GM12878 (cell line): Measurements from ENCODE around the gene PPP1R11. TPM values are rescaled to one million over a fixed set of nuclear protein-coding genes. Genes with fewer than 3 reads are reported as not detected.

Source experiments
- ATAC-seq: fragments of 200-7000 bp; cut with Tn5 transposase; 3 replicates; pipeline ENCODE4 v1.9.1; 2020; ENCODE audit warnings: mild to moderate bottlenecking, moderate library complexity
- BruUV-seq: library from RNA; stranded (reverse); fragments of 400-500 nt; replicated peaks from 2 replicates; lab custom pipeline; 2021; lab: Mats Ljungman, UMichigan
- CTCF ChIA-PET: fragments of 300-600 bp; sonication (Branson Sonifier 250); formaldehyde crosslinking; extraction: SDS; loops from one replicate; lab custom pipeline; 2021; ENCODE audit warnings: inconsistent platforms; lab: Yijun Ruan, JAX
- POLR2A ChIA-PET: fragments of 350-600 bp; formaldehyde crosslinking; extraction: SDS; loops from one replicate; lab custom pipeline; 2021; ENCODE audit warnings: inconsistent platforms; lab: Charles Lee
- RAD21 ChIA-PET: fragments of 300-600 bp; sonication (Branson Sonifier 250); formaldehyde crosslinking; loops from one replicate; lab custom pipeline; 2023; ENCODE audit warnings: antibody characterized with exemption; ENCODE audit not compliant: unreplicated experiment; lab: Charles Lee
- SMC1A ChIA-PET: fragments of 300-600 bp; sonication (Branson Sonifier 250); formaldehyde crosslinking; loops from one replicate; lab custom pipeline; 2023; ENCODE audit not compliant: unreplicated experiment, uncharacterized antibody; lab: Charles Lee
- DNase-seq: peaks from one replicate; pipeline ENCODE4 v3.0.0-alpha.2; 2011; ENCODE audit warnings: low read depth, low spot score
- FAIRE-seq: peaks from 3 replicates; lab custom pipeline; 2011; peaks lifted over from hg19 to GRCh38; lab: Jason Lieb, UNC
- H2AFZ ChIP-seq: 2 replicates; pipeline ENCODE4 v1.6.0; 2011; ENCODE audit warnings: low read depth, low read length, control low read depth; ENCODE audit not compliant: control insufficient read depth
- H3K27ac ChIP-seq: 2 replicates; pipeline ENCODE4 v1.5.1; 2011; ENCODE audit warnings: control low read depth; ENCODE audit not compliant: control insufficient read depth, insufficient read depth
- H3K27me3 ChIP-seq, 2 experiments: replicated peaks in 1 of 2; 2 replicates each; pipeline versions ENCODE4 v1.6.0 to v1.6.1; 2011; ENCODE audit warnings: low read length in 1 of 2; ENCODE audit not compliant: control insufficient read depth in 2 of 2, insufficient read depth in 2 of 2
- H3K36me3 ChIP-seq, 2 experiments: 2 replicates each; pipeline ENCODE4 v1.5.1; 2011; ENCODE audit warnings: low read length in 1 of 2; ENCODE audit not compliant: control insufficient read depth in 2 of 2, insufficient read depth in 2 of 2
- H3K4me1 ChIP-seq: 2 replicates; pipeline ENCODE4 v1.6.1; 2011; ENCODE audit warnings: mild to moderate bottlenecking, low read length, moderate library complexity, mixed read lengths; ENCODE audit not compliant: control insufficient read depth, insufficient read depth
- H3K4me2 ChIP-seq: 2 replicates; pipeline ENCODE4 v1.6.0; 2011; ENCODE audit warnings: control low read depth; ENCODE audit not compliant: control insufficient read depth, insufficient read depth
- H3K4me3 ChIP-seq: fragments of 200-600 bp; sonication (generic); 2 replicates; pipeline ENCODE4 v1.5.1; 2016
- H3K79me2 ChIP-seq: 2 replicates; pipeline ENCODE4 v1.6.0; 2011; ENCODE audit warnings: low read length; ENCODE audit not compliant: control insufficient read depth, insufficient read depth
- H3K9ac ChIP-seq: 2 replicates; pipeline ENCODE4 v1.8.0; 2011; ENCODE audit warnings: low read length, control low read depth, mixed read lengths; ENCODE audit not compliant: control insufficient read depth, insufficient read depth
- H3K9me3 ChIP-seq: replicated peaks from 3 replicates; pipeline ENCODE4 v1.5.1; 2011; ENCODE audit warnings: mild to moderate bottlenecking, low read length; ENCODE audit not compliant: control insufficient read depth, insufficient read depth
- H4K20me1 ChIP-seq: 2 replicates; pipeline ENCODE4 v1.6.0; 2011; ENCODE audit not compliant: control insufficient read depth, insufficient read depth
- BCL3 ChIP-seq: IDR thresholded peaks from 2 replicates; pipeline ENCODE4 v1.6.1; 2011; ENCODE audit warnings: borderline replicate concordance, low read depth, mild to moderate bottlenecking, moderate library complexity, low read length; ENCODE audit not compliant: insufficient read depth, poor library complexity, severe bottlenecking
- CHD1 ChIP-seq: IDR thresholded peaks from 2 replicates; pipeline ENCODE4 v1.6.1; 2012; ENCODE audit warnings: low read depth, low read length, improper control_type of control experiment
- EED ChIP-seq: sonication (generic); IDR thresholded peaks from 2 replicates; pipeline ENCODE4 v1.6.1; 2016; ENCODE audit warnings: antibody characterized with exemption, low read depth
- RFX5 ChIP-seq: IDR thresholded peaks from 2 replicates; pipeline ENCODE4 v1.6.1; 2011; ENCODE audit warnings: low read depth, low read length, improper control_type of control experiment
- SREBF1 ChIP-seq: IDR thresholded peaks from 2 replicates; pipeline ENCODE4 v1.6.1; 2012; ENCODE audit warnings: mild to moderate bottlenecking, low read length
- SREBF2 ChIP-seq: IDR thresholded peaks from 2 replicates; pipeline ENCODE4 v1.6.1; 2012; ENCODE audit warnings: mild to moderate bottlenecking, low read length
- ZZZ3 ChIP-seq: IDR thresholded peaks from 2 replicates; pipeline ENCODE4 v1.6.1; 2011; ENCODE audit warnings: low read depth; ENCODE audit not compliant: control insufficient read depth, insufficient read length
- WGBS: methylation state at CpG from one replicate; pipeline ENCODE4 v1.1.6; 2016; ENCODE audit warnings: low lambda C conversion rate; ENCODE audit not compliant: insufficient replicate concordance, insufficient coverage; ENCODE audit errors: missing lambda C conversion rate; 5-methylcytosine and 5-hydroxymethylcytosine counted together
- in situ Hi-C: fragments of 300-500 bp; cut with MboI; formaldehyde crosslinking; loops from 9 replicates; pipeline ENCODE4 v1.14.3; 2018; ENCODE audit warnings: mixed read lengths
- intact Hi-C: fragments of 100-400 bp; cut with micrococcal nuclease; formaldehyde crosslinking; loops from one replicate; pipeline ENCODE4 v1.14.2; 2022; ENCODE audit not compliant: unreplicated experiment
- polyA plus RNA-seq, 11 experiments: library from polyadenylated mRNA; depleted of rRNA in 4 of 11; unstranded in 6 of 11; stranded (reverse) in 5 of 11; fragments of >200 nt; fragmentation: Nextera tagmentation in 4 of 11; fragmentation: Illumina TruSeq in 1 of 11; extraction: Ambion mirVana in 4 of 11; extraction: Trizol in 1 of 11; gene quantifications; 1 replicate in 1 of 11; 2 replicates in 10 of 11; pipeline versions ENCODE4 v1.2.1 to v1.2.3, GENCODE V29; 2011 to 2016; ENCODE audit warnings: inconsistent platforms in 2 of 11, missing spikeins in 2 of 11, low read depth in 1 of 11
- total RNA-seq, 4 experiments: library from RNA; depleted of rRNA in 3 of 4; stranded (reverse); fragments of >200 nt in 3 of 4; fragmentation: Illumina TruSeq in 1 of 4; extraction: Trizol in 1 of 4; gene quantifications; 2 replicates each; pipeline versions ENCODE4 v1.2.1 to v1.2.3, GENCODE V29; 2013 to 2021

Gene PPP1R11
- total and polyA plus RNA-seq, 10 of the 15 experiments (the other 5 are each of a cell fraction or from before 2014, with no cell fraction given) = 12.6 to 56.1 (median 33.5) TPM

DNA sequence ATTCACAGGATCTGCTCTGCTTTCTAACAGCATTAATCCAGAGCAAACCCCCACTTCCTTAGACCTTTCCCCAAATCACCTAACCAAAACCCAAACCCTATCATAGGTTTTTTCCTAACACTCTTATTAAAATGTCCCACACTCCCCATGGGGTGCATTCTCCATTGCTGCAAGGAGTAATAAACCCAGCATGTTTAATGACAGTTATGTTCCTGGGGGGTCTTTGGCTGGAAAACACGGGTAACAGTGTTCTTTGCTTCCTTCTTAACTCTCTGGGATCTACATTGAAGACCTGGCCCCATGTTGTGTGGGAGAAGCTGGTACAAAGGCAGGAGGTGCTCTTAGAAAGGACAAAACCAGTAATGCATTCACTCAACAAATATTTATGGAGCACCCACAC lies 29.8 kb downstream of the PPP1R11 start:
- ATAC-seq (no peak), FAIRE-seq (no peak), DNase-seq (no peak)
- Histone ChIP-seq H3K79me2 (no peaks in the 10 kb centered on the region), H3K36me3 (no peaks in the 10 kb centered on the region), H2AFZ (no peak overlapping the region), H3K4me2 (no peak overlapping the region), H3K9me3 (no peaks in the 10 kb centered on the region), H3K4me1 (peaks cover 12% of the 10 kb centered on the region), H3K27me3 (peaks cover 12 to 28% of the 10 kb centered on the region in 2 experiments), H3K27ac (no peak overlapping the region), H3K9ac (no peak overlapping the region), H4K20me1 (no peaks in the 10 kb centered on the region), H3K4me3 (no peak overlapping the region)
- BruUV-seq = no TSS peak
- SMC1A ChIA-PET = interaction anchor here (3.8 kb wide), 1 partner anchor 36 kb away, joined by 13 read pairs; no protein-coding TSS in a partner anchor
- CTCF ChIA-PET = interaction anchor here (0.6 to 2.0 kb wide), 3 partner anchors 8 to 34 kb away, joined by 4 to 7 read pairs (median 5); no protein-coding TSS in a partner anchor
- no peak for TF ChIP-seq CHD1
- no peak for TF ChIP-seq SREBF2
- TF ChIP-seq ZZZ3 = no peak
- no peak for TF ChIP-seq RFX5
- no peak for TF ChIP-seq EED
- TF ChIP-seq BCL3 = no peak
- TF ChIP-seq SREBF1 = no peak
- POLR2A ChIA-PET = interaction anchor here (2.0 kb wide), 1 partner anchor 33 kb away, joined by 8 read pairs; no protein-coding TSS in a partner anchor
- in situ Hi-C loops = no loop called here
- RAD21 ChIA-PET = interaction anchor here (2.0 kb wide), 1 partner anchor 34 kb away, joined by 6 read pairs; no protein-coding TSS in a partner anchor
- intact Hi-C loops = no loop called here
- 0% methylated on average over 1 of the region's 1 CpG for WGBS
